ENCODE results near the gene ZNF580.

DNA sequence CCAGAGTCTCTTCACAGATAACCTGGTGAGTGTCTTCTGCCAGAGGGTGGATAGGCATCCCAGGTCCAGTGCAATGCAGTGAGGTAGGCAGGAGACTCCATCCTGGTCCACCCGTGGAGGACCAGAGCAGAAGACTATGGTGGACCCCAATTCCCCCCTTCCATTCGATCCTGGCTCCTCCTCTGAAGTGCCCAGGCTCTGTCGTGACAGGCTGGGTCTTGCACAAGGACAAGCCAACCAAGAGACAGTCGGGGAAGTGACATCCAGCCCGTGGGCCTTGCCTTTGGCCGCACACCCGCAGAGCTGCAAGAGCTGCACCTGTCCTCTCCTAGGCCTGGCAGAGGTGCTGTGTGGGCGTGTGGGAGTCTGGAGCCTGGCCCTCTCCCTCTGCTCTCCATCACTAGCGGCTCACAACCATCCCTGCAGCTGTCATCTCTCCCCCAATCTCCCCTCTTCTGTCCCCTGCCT is 19.6 kb upstream of the ZNF580 start:
- TF ChIP-seq CREM (IDR thresholded peaks at IDR 0.05; ENCODE audit: low read depth) (no peak), SMARCA5 (IDR thresholded peaks at IDR 0.05) (no peak), TCF3 (IDR thresholded peaks at IDR 0.05; ENCODE audit: borderline replicate concordance, insufficient read depth, low read depth, low read length) (no peak), EZH2 (IDR thresholded peaks at IDR 0.05; ENCODE audit: borderline replicate concordance, control insufficient read depth, low read depth, low read length) (no peak), HDAC2 (IDR thresholded peaks at IDR 0.05) (no peak), MTA3 (IDR thresholded peaks at IDR 0.05; ENCODE audit: borderline replicate concordance, low read length) (no peak)
- TF ChIP-seq, protein P1, sequence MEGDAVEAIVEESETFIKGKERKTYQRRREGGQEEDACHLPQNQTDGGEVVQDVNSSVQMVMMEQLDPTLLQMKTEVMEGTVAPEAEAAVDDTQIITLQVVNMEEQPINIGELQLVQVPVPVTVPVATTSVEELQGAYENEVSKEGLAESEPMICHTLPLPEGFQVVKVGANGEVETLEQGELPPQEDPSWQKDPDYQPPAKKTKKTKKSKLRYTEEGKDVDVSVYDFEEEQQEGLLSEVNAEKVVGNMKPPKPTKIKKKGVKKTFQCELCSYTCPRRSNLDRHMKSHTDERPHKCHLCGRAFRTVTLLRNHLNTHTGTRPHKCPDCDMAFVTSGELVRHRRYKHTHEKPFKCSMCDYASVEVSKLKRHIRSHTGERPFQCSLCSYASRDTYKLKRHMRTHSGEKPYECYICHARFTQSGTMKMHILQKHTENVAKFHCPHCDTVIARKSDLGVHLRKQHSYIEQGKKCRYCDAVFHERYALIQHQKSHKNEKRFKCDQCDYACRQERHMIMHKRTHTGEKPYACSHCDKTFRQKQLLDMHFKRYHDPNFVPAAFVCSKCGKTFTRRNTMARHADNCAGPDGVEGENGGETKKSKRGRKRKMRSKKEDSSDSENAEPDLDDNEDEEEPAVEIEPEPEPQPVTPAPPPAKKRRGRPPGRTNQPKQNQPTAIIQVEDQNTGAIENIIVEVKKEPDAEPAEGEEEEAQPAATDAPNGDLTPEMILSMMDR (IDR thresholded peaks at IDR 0.05 in 2 of 3, conservative IDR thresholded peaks at IDR 0.05 in 1 of 3; ENCODE audit: control insufficient read depth in 2 of 3, extremely low read depth in 1 of 3, insufficient read depth in 1 of 3, low read depth in 3 of 3, low read length in 3 of 3) = no peak
- TF ChIP-seq, protein P2, sequence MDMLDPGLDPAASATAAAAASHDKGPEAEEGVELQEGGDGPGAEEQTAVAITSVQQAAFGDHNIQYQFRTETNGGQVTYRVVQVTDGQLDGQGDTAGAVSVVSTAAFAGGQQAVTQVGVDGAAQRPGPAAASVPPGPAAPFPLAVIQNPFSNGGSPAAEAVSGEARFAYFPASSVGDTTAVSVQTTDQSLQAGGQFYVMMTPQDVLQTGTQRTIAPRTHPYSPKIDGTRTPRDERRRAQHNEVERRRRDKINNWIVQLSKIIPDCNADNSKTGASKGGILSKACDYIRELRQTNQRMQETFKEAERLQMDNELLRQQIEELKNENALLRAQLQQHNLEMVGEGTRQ (IDR thresholded peaks at IDR 0.05; ENCODE audit: borderline replicate concordance, low read depth, low read length) = no peak
